Neuronal stem cell (in vitro differentiated cells): ENCODE measurements around the gene FAM124B.

Experiments used
- DNase-seq: peaks from one replicate; pipeline ENCODE4 v3.0.0-alpha.2; 2013; ENCODE audit warnings: low spot score
- H2AFZ ChIP-seq: one replicate; pipeline ENCODE4 v1.6.1; 2013; ENCODE audit warnings: mild to moderate bottlenecking, low read length, inconsistent platforms
- H2AK5ac ChIP-seq: 2 replicates; pipeline ENCODE4 v1.6.1; 2013; ENCODE audit warnings: low read depth, mild to moderate bottlenecking, inconsistent platforms, low read length, moderate library complexity, mixed read lengths
- H2BK120ac ChIP-seq: 2 replicates; pipeline ENCODE4 v1.6.1; 2013; ENCODE audit warnings: low read depth, mild to moderate bottlenecking, inconsistent platforms, low read length, moderate library complexity, mixed read lengths
- H2BK12ac ChIP-seq: one replicate; pipeline ENCODE4 v1.6.1; 2013; ENCODE audit warnings: low read length, inconsistent platforms
- H2BK15ac ChIP-seq: 2 replicates; pipeline ENCODE4 v1.6.1; 2013; ENCODE audit warnings: mild to moderate bottlenecking, low read length, inconsistent platforms, mixed read lengths
- H2BK5ac ChIP-seq: one replicate; pipeline ENCODE4 v1.6.1; 2013; ENCODE audit warnings: inconsistent platforms, mild to moderate bottlenecking, low read length, moderate library complexity
- H3K14ac ChIP-seq: one replicate; pipeline ENCODE4 v1.6.1; 2013; ENCODE audit warnings: low read length, inconsistent platforms
- H3K18ac ChIP-seq: 2 replicates; pipeline ENCODE4 v1.6.1; 2013; ENCODE audit warnings: low read length, inconsistent platforms
- H3K23ac ChIP-seq: 2 replicates; pipeline ENCODE4 v1.6.1; 2013; ENCODE audit warnings: low read depth, mild to moderate bottlenecking, mixed read lengths, low read length, inconsistent platforms; ENCODE audit not compliant: poor library complexity
- H3K27ac ChIP-seq: replicated peaks from 3 replicates; pipeline ENCODE4 v1.5.1; 2013; ENCODE audit warnings: low read length, inconsistent platforms
- H3K27me3 ChIP-seq, 3 experiments: 2 replicates each; pipeline ENCODE4 v1.6.1; 2013; ENCODE audit warnings: low read length in 3 of 3, mild to moderate bottlenecking in 2 of 3, inconsistent platforms in 1 of 3, low read depth in 1 of 3, mixed read lengths in 1 of 3, moderate library complexity in 1 of 3; ENCODE audit not compliant: control insufficient read depth in 3 of 3, insufficient read depth in 3 of 3
- H3K36me3 ChIP-seq, 2 donors: replicated peaks in 1 of 2; 2 replicates each; pipeline ENCODE4 v1.6.1; 2013; ENCODE audit warnings: low read length in 2 of 2; ENCODE audit not compliant: control insufficient read depth in 2 of 2, insufficient read depth in 2 of 2
- H3K4ac ChIP-seq: 2 replicates; pipeline ENCODE4 v1.6.1; 2013; ENCODE audit warnings: inconsistent platforms, mild to moderate bottlenecking, low read length, moderate library complexity
- H3K4me1 ChIP-seq, 2 donors: 1 replicate in 1 of 2; 2 replicates in 1 of 2; pipeline ENCODE4 v1.6.1; 2013; ENCODE audit warnings: low read length in 2 of 2, low read depth in 1 of 2; ENCODE audit not compliant: control insufficient read depth in 2 of 2, insufficient read depth in 1 of 2
- H3K4me2 ChIP-seq: one replicate; pipeline ENCODE4 v1.6.1; 2013; ENCODE audit warnings: mild to moderate bottlenecking, low read length, inconsistent platforms; ENCODE audit not compliant: insufficient read depth, poor library complexity, severe bottlenecking
- H3K4me3 ChIP-seq, 2 donors: 2 replicates each; pipeline ENCODE4 v1.5.1; 2013; ENCODE audit warnings: low read length in 2 of 2, mild to moderate bottlenecking in 2 of 2, inconsistent platforms in 1 of 2, moderate library complexity in 1 of 2
- H3K79me1 ChIP-seq: one replicate; pipeline ENCODE4 v1.6.1; 2013; ENCODE audit warnings: low read depth, mild to moderate bottlenecking, inconsistent platforms, low read length, moderate library complexity
- H3K9ac ChIP-seq: one replicate; pipeline ENCODE4 v1.6.1; 2013; ENCODE audit warnings: mild to moderate bottlenecking, low read depth, low read length, inconsistent platforms; ENCODE audit not compliant: poor library complexity
- H3K9me3 ChIP-seq, 2 donors: replicated peaks in 1 of 2; 2 replicates each; pipeline versions ENCODE3 to v1.6.1; 2013; ENCODE audit warnings: low read length in 2 of 2, mild to moderate bottlenecking in 2 of 2, inconsistent platforms in 1 of 2, low read depth in 1 of 2, mixed read lengths in 1 of 2, moderate library complexity in 1 of 2; ENCODE audit not compliant: control insufficient read depth in 2 of 2, insufficient read depth in 1 of 2
- H4K8ac ChIP-seq: one replicate; pipeline ENCODE4 v1.6.1; 2013; ENCODE audit warnings: low read depth, mild to moderate bottlenecking, inconsistent platforms, low read length, moderate library complexity
- H4K91ac ChIP-seq: one replicate; pipeline ENCODE4 v1.6.1; 2013; ENCODE audit warnings: low read length, low read depth, mild to moderate bottlenecking, inconsistent platforms; ENCODE audit not compliant: poor library complexity
- WGBS, 2 donors: extraction: QIAGEN DNeasy Blood & Tissue Kit; methylation state at CpG; one replicate each; pipeline ENCODE4 v1.1.7; 2013; ENCODE audit warnings: missing lambda C conversion rate in 2 of 2, mixed read lengths in 1 of 2; ENCODE audit not compliant: insufficient read length in 2 of 2, insufficient replicate concordance in 1 of 2; ENCODE audit errors: extremely low coverage in 2 of 2; 5-methylcytosine and 5-hydroxymethylcytosine counted together

FAM124B gene

GRCh38 chr2:224365331-224365730 is 36.6 kb downstream of the FAM124B start:
- no peak overlapping the region for H3K4me2 ChIP-seq
- H3K27me3 ChIP-seq = no peaks in the 10 kb centered on the region
- H3K4ac ChIP-seq = no peak overlapping the region
- H2AFZ ChIP-seq = no peak overlapping the region
- no peak overlapping the region for H3K18ac ChIP-seq
- H3K14ac ChIP-seq = no peak overlapping the region
- no CpG with 5 or more reads among the region's 9 CpGs for WGBS, 2 donors
- no peak overlapping the region for H3K23ac ChIP-seq
- H3K4me3 ChIP-seq = no peak overlapping the region
- no peaks in the 10 kb centered on the region for H3K4me1 ChIP-seq
- no peak overlapping the region for H2BK120ac ChIP-seq
- H3K9me3 ChIP-seq = no peaks in the 10 kb centered on the region
- H3K36me3 ChIP-seq = no peaks in the 10 kb centered on the region
- no peak overlapping the region for H3K27ac ChIP-seq
- no peak for DNase-seq
- no peak overlapping the region for H2BK12ac ChIP-seq
- no peak overlapping the region for H2AK5ac ChIP-seq
- H4K91ac ChIP-seq = no peak overlapping the region
- H4K8ac ChIP-seq = no peak overlapping the region
- H3K79me1 ChIP-seq = no peaks in the 10 kb centered on the region
- H2BK5ac ChIP-seq = no peak overlapping the region
- H3K9ac ChIP-seq = no peak overlapping the region
- H2BK15ac ChIP-seq = no peak overlapping the region

DNA sequence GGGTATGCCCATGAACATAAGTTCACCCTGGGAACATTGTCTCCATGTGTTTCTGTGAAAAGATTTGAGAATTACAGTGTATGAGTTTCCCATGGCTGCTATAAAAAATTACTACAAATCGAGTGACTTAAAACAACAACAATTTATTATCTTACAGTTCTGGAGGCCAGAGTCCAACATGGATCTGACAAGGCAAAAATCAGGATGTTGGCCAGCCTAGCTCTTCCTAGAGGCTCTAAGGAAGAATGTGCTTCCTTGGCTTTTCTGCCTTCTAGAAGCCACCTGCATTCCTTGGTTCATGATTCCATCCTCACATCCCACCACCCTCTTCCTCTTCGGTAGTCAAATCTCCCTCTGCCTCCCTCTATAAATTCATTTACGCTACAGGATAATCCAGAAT is 38.6 kb downstream of the FAM124B start:
- WGBS, 2 donors = no CpG with 5 or more reads among the region's 3 CpGs
- no peak for DNase-seq
- Histone ChIP-seq H3K27ac (no peak overlapping the region), H4K8ac (no peak overlapping the region), H3K18ac (no peak overlapping the region), H3K14ac (no peak overlapping the region), H2BK12ac (no peak overlapping the region), H2AK5ac (no peak overlapping the region), H3K4ac (no peak overlapping the region), H3K4me3 (no peak overlapping the region), H3K9ac (no peak overlapping the region), H2BK5ac (no peak overlapping the region), H2BK120ac (no peak overlapping the region), H3K9me3 (no peaks in the 10 kb centered on the region), H3K36me3 (no peaks in the 10 kb centered on the region), H3K4me1 (no peaks in the 10 kb centered on the region), H3K27me3 (no peaks in the 10 kb centered on the region), H3K4me2 (no peak overlapping the region), H3K79me1 (no peaks in the 10 kb centered on the region), H3K23ac (no peak overlapping the region), H2AFZ (no peak overlapping the region), H2BK15ac (no peak overlapping the region), H4K91ac (no peak overlapping the region)

GRCh38 chr2:224362094-224362493 is 39.8 kb downstream of the FAM124B start:
- no CpG with 5 or more reads among the region's 1 CpG for WGBS, 2 donors
- Histone ChIP-seq H3K27ac (no peak overlapping the region), H4K8ac (no peak overlapping the region), H2AFZ (no peak overlapping the region), H3K23ac (no peak overlapping the region), H3K4me3 (no peak overlapping the region), H2BK15ac (no peak overlapping the region), H3K4me1 (no peaks in the 10 kb centered on the region), H2AK5ac (no peak overlapping the region), H2BK120ac (no peak overlapping the region), H4K91ac (no peak overlapping the region), H2BK5ac (no peak overlapping the region), H3K18ac (no peak overlapping the region), H3K4ac (no peak overlapping the region), H3K27me3 (no peaks in the 10 kb centered on the region), H3K9ac (no peak overlapping the region), H3K14ac (no peak overlapping the region), H3K9me3 (no peaks in the 10 kb centered on the region), H2BK12ac (no peak overlapping the region), H3K4me2 (no peak overlapping the region), H3K36me3 (no peaks in the 10 kb centered on the region), H3K79me1 (no peaks in the 10 kb centered on the region)
- no peak for DNase-seq

GRCh38 chr2:224360801-224361251 is 41.1 kb downstream of the FAM124B start:
- no peak overlapping the region for H2BK12ac ChIP-seq
- H4K8ac ChIP-seq = no peak overlapping the region
- H3K14ac ChIP-seq = no peak overlapping the region
- WGBS, 2 donors = no CpG with 5 or more reads among the region's 3 CpGs
- no peak overlapping the region for H2BK15ac ChIP-seq
- H2BK120ac ChIP-seq = no peak overlapping the region
- H3K4me1 ChIP-seq = no peaks in the 10 kb centered on the region
- H2AK5ac ChIP-seq = no peak overlapping the region
- H3K36me3 ChIP-seq = no peaks in the 10 kb centered on the region
- H2AFZ ChIP-seq = no peak overlapping the region
- H2BK5ac ChIP-seq = no peak overlapping the region
- no peak overlapping the region for H3K27ac ChIP-seq
- no peak overlapping the region for H3K23ac ChIP-seq
- H3K4ac ChIP-seq = no peak overlapping the region
- DNase-seq = no peak
- no peak overlapping the region for H3K4me3 ChIP-seq
- no peak overlapping the region for H3K9ac ChIP-seq
- no peaks in the 10 kb centered on the region for H3K27me3 ChIP-seq
- H3K79me1 ChIP-seq = no peaks in the 10 kb centered on the region
- no peak overlapping the region for H3K4me2 ChIP-seq
- H4K91ac ChIP-seq = no peak overlapping the region
- no peaks in the 10 kb centered on the region for H3K9me3 ChIP-seq
- no peak overlapping the region for H3K18ac ChIP-seq
